Measurements from ENCODE around the gene RMND5B. TPM values are rescaled to one million over a fixed set of nuclear protein-coding genes. Genes with fewer than 3 reads are reported as not detected.
"Not testable (repeated sequence)": the region's sequence is repeated elsewhere in the genome, so short reads cannot be mapped to it uniquely, and the experiment has no call there.

The RMND5B gene
- total RNA-seq, 1 donor from 2014 or later = 43.7 TPM

DNA sequence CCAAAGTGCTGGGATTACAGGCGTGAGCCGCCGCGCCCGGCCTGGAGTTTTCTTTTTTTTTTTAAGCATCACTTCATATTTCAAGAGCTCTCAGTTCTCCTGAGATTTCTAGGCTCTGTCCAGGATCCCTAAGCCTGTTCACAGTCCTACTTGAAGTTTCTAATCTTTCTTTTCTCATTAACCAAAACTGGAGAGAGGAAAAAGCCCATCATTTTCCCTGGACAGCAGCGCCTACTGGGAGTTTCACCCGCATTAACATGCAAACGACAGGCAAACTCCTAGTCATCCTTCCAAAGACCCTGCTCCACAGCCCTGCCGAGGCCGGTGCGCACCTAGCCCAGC is 609 bp upstream of the RMND5B start:
- not testable (repeated sequence) for DNase-seq (ENCODE audit: low spot score)

DNA sequence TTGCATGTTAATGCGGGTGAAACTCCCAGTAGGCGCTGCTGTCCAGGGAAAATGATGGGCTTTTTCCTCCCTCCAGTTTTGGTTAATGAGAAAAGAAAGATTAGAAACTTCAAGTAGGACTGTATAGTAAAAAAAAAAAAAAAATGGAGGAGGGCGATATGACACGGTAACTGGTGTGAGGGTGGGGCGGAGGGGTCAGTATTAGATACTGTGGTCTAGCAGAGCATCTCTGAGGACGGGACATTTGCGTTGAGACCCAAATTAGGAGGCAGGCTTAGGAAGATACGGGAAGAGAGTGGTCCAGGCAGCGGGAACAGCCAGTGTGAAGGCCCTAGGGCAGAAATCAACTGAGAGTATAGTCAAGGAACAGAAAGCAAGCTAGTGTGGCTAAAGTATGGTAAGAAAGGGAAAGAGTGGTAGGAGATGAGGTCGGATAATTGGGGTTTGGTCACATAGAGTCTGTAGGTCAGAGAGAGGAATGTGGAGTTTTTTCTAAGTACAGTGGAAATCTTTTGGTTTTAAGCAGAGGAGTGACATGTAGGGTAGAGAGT is 707 bp downstream of the RMND5B start:
- DNase-seq (ENCODE audit: low spot score) = no peak

DNA sequence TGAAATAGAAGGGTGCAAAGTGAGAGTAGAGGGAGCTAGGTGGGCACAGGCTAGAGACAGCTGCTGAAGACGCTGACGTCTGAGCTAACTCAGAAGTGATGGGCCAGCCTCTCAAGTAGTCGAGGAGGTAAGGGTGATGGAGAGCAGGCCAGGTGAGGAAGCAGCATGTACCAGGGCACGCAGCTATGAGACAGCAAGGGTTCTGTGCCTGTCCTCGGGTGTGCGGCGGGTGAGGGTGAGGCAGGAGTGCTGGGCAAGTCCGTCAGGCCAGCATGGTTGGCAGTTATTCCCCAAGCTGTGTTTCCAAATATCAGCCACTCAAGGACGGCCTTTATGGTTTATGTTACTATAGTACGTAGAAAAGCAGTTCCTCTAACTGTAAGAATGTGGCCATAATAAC is 6.2 kb downstream of the RMND5B start:
- DNase-seq (ENCODE audit: low spot score) = no peak

DNA sequence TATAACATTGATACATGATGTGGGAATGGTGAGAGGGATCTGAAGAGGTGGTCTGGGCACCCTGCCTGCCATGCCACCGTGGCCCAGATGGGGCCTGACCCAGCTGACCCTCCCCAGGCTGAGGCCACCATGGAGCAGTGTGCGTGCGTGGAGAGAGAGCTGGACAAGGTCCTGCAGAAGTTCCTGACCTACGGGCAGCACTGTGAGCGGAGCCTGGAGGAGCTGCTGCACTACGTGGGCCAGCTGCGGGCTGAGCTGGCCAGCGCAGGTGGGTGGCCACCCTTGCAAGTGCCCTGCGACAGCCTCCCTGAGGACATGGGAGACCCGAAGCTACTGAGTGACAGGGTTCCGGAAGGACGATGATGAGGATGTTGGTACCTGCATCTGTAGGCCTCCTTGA is 7.2 kb downstream of the RMND5B start:
- DNase-seq (ENCODE audit: low spot score) = no peak

DNA sequence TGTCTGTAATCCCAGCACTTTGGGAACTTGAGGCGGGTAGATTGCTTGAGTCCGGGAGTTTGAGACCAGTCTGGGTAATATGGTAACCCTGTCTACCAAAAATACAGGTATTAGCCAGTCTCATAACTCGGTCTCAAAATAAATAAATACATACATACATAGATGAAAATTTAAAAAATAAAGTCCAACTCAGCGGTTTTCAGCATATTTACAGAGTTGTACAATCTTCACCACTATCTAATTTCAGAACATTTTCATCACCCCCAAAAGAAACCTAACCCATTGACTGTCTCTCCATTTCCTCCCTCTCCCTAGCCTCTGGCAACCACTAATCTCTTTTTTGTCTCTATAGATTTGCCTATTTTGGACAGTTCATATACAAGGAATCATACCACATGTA is 10.7 kb downstream of the RMND5B start:
- DNase-seq (ENCODE audit: low spot score) = no peak

DNA sequence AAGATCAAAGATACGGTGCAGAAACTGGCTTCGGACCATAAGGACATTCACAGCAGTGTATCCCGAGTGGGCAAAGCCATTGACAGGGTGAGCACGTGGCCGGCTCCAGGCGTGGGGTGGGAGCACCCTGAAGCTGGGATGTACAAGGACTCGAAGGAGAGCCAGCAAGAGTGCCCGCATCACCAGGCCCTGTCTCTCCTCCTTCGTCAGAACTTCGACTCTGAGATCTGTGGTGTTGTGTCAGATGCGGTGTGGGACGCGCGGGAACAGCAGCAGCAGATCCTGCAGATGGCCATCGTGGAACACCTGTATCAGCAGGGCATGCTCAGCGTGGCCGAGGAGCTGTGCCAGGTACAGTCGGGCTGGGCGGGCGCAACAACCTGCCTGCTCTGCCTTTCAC is 11.8 kb downstream of the RMND5B start:
- no peak for DNase-seq (ENCODE audit: low spot score)

DNA sequence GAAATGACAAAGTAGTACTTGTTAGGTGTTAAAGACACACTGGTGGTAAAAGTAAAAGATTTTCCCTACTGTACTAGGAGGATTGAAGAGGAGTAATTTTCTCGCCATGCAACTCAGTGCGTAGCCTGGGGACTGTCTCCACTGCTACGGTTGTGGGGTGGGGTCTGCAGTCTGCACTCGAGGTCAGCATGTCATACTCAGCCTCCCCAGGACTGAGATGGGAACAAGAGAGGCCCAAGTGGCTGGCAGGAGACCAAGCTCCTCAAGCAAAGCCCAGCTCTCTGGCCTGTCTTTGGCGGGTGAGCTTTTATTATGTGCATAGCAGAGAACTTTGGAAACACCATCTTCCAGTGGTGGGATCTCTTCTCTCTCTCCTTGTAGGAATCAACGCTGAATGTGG is 12.4 kb downstream of the RMND5B start:
- DNase-seq (ENCODE audit: low spot score) = no peak

DNA sequence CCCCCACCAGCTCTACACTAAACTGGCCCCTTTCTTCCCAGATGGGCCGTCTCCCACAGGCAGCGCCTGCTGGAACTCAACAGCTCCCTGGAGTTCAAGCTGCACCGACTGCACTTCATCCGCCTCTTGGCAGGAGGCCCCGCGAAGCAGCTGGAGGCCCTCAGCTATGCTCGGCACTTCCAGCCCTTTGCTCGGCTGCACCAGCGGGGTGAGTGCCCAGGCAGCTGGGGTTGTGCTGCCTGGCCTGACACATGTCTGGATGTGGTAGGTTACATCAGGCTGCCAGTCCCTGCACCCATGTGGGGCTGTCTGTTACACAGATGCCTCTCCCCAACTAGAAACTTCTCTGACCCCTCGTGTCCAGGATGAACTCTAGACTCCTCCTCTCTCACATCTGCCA is 13.1 kb downstream of the RMND5B start:
- no peak for DNase-seq (ENCODE audit: low spot score)

DNA sequence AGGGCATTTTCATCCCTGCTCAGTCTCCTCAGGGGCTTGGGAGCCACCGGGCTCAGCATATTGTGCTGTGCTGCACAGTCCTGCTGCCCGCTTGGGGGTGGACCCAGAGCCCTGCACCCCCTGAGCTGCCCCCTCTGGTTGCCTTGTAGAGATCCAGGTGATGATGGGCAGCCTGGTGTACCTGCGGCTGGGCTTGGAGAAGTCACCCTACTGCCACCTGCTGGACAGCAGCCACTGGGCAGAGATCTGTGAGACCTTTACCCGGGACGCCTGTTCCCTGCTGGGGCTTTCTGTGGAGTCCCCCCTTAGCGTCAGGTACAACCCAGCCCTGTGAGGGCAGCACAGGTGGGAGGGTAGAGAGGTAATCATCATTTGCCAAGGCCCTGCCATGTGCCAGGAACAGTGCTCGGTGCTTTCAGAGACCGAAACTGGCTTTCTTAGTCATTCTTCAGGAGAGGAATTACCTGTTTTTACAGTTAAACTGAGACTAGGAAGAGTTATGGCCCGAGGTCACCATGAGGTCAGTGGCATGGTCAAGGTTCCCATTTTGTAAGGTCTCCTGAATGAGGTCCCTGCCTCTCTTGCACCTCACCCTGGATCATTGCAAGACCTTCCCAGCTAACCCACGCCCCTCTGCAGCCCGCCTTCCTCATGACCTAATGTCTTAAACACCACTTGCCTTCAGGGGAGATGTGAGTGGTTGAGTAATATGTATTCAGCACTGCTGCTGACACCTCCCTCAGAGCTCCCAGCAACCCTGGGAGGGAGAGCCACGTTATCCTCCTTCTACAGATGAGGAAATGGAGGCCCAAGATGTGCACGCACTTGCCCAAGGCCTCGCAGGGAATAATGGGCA is 15.4 kb downstream of the RMND5B start:
- DNase-seq (ENCODE audit: low spot score) = peak; percentile 73

DNA sequence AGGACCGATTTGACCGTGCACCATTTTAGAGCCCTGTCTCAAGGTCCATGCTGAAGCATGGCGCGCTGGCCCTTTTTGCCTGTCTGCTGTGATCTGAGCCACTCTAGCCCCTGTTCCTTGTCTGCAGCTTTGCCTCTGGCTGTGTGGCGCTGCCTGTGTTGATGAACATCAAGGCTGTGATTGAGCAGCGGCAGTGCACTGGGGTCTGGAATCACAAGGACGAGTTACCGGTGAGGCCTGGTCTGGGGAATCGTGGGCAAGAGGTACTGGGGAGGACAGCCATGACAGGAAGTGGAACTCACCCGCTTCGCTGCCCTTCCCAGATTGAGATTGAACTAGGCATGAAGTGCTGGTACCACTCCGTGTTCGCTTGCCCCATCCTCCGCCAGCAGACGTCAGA is 16.6 kb downstream of the RMND5B start:
- no peak for DNase-seq (ENCODE audit: low spot score)

DNA sequence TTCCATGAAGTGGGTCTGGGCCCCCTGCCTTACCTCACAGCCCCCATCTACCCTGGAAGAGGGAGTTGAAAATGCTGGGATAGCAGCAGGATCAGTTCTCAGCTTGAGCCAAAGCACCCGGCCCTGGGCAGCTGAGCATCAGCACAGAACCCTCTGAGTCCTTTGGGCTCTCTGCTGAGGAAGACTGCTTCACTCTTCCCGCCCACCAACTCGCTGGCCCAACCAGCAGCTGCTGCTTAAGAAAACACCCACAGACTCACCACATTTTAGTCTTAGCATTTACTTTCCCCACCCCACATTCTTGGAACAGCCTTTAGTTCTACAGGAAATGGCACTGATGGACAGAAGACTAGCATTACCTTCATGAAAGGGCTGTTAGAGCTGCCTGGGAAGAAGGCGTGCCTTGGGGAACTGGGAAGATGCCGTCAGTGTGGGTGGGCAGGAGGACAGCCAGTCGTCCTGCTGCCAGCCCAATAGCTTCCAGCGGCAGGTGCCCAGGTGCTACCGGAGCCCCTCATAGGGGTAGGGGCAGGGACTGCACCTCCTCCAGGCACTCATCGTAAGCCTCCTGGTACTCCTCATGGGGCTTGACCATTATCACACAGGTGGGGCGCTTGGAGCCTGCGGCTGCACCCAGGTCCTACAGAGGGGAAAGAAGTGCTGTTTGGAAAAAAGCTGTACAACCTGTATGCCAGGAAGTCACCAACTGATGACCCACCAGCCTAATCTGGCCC is 18.6 kb downstream of the RMND5B start:
- no peak for DNase-seq (ENCODE audit: low spot score)

DNA sequence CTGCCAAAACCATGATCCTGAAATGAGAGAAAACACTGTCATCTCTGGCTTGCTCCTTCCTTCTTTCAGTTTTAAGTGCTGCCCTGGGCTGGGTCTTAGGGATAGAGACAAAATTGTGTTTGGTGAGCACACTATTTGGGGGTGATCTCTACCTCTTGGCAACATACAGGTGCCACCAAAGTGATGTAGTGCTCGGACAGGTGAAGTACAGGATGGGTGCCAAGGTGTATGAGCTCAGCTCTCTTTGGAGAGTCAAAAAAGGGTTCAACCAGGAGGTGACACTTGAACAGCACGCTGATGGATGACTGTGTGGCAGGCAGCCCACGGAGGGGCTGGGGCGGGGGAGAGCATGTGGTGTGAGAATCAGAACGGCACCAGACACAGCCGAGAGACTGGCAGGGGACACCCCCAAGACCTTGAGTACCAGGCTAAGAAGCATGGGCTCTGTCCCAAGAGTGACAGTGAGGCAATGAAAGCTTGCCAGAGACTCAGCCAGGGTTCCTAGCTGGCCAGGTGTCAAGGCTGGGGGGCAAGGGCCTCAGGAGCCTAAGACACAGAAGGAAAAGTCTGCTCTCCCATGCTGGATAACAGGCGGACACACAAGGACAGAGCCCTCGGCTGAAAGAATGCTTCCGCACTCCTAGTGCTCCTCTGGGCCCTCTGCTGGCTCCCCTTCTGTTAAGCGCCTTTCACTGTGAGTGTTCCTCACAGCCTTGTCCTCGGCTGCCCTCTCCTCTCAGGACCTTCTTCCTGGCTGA is 20.3 kb downstream of the RMND5B start:
- DNase-seq (ENCODE audit: low spot score) = no peak

DNA sequence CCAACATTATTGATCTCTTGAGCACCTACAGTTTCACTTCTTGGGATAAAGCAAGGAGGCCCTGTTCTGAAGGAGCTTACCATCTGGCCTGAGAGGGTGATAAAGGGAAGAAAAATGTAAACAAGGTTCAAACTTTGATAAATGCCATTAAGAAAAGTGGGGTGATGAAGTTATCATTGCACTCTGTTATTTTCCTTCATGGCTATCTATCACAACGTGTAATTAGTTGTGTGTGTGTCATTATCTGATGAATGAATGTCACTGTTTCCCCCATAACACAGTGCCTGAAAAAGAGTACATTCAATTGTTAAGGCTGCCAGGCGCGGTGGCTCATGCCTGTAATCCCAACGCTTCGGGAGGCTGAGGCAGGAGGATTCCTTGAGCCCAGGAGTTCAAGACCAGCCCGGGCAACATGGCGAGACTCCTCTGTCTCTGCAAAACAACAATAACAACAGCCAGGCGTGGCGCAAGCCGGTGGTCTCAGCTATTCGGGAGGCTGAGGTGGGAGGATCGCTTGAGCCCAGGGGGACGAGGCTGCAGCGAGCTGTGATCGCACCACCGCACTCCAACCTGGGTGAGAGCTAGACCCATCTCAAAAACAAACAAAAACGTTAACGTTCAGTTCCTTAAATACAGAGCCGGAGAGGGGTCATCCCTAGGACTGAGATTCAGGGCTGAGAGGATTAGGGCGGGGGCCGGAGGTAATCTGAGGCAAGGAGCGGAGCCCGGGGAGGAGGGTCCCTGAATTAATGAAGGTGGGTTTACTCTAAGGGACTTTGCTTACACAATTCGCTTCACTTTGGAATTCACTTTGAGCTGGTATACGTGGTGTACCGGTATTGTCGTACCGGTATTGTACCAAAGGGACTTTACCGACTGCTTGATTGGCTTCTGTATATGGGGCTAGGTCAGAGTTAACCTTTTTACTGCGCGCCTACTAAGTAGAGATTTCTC is 22.0 kb downstream of the RMND5B start:
- no peak for DNase-seq (ENCODE audit: low spot score)

DNA sequence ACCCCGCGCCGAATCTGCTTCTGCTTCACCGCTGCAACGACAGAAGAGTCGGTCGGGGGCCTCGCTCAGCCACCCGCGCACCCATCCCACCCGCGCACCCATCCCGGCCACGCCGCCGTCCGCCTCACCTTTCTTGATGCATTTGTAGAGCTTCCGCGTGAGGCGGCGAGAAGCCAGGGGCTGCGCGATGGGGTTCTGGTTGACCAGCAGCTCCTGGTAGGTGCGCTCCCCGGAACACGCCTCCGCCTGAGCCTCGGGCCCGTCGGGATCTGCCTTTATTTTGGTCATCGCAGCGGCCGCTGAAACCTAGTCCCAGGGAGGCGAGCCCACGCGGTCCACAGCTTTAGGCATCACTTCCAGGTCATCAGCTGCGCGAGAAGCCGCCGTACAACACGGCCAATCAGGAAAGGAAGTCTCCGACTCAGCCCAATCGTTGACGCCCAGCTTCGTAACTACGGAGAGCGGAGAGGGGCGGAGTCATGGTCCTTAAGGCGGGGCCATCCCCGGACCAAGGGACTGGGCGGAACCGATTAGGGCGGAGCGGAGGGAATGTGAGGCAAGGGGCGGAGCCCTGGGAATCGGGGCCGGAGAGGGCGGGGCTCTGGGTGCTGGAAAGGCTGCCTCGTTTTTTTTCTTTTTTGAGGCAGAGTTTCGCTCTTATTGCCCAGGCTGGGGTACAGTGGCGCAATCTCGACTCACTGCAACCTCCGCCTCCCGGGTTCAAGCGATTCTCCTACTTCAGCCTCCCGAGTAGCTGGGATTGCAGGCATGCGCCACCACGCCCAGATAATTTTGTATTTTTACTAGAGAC is 22.9 kb downstream of the RMND5B start, which contains the start of gene NHP2:
NHP2 (minus strand) TSS at position 356 of the 811 bp plus-strand sequence; CDS start at position 288, 68 bp downstream.
- DNase-seq (ENCODE audit: low spot score) = peak; percentile 99

DNA sequence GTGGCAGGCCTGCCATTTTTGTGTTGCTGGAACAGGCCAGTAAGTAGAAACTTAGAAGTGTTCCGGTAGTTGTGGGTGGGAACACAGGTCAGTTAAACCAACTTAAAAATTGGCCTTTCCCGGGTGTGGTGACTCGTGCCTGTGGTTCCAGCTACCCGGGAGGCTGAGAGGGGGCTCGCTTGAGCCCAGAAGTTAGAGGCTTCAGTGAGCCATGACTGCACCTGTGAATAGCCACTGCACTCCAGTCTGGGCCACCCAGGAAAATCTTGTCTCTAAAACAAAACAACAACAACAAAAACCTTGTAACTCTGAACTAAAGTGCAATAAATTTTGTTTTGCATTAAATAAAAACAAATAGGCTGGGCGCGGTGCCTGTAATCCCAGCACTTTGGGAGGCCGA is 24.3 kb downstream of the RMND5B start:
- no peak for DNase-seq (ENCODE audit: low spot score)

DNA sequence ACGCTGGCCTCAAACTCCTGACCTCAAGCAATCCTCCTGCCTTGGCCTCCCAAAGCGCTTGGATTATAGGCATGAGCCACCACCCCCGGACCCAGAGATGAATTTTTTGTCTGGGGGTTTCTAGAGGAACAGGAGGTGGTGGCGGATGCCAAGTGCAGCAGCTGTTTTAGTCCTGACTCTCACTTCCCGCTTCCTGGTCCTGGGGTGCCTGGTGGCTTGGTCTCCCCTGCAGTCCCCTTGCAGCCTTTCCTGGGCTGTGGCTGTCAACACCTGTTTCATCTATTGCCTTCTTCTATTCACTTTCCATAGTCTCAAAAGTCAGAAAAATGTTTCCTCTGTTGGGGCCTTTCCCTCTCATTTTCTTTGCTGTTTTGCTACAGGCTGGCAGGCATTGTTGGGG is 29.4 kb downstream of the RMND5B start:
- no peak for DNase-seq (ENCODE audit: low spot score)

DNA sequence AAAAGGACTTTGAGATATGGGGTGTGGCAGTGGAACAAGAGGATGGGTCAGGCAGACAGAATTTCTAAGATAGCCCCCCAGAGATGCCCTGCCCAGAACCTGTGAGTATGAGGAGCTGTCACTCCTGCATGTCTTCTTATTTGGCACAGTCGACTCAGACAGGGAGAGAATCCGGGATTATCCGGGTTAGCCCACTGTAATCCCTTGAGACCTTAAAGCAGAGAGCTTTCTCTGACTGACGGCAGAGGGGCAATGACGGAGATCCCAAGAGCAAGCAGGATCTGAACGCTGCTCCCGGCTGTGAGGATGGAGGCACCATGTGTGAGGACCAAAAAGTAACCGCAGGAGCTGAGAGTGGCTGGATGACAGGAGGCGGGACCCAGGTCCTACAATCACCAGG is 31.7 kb downstream of the RMND5B start:
- DNase-seq (ENCODE audit: low spot score) = no peak

DNA sequence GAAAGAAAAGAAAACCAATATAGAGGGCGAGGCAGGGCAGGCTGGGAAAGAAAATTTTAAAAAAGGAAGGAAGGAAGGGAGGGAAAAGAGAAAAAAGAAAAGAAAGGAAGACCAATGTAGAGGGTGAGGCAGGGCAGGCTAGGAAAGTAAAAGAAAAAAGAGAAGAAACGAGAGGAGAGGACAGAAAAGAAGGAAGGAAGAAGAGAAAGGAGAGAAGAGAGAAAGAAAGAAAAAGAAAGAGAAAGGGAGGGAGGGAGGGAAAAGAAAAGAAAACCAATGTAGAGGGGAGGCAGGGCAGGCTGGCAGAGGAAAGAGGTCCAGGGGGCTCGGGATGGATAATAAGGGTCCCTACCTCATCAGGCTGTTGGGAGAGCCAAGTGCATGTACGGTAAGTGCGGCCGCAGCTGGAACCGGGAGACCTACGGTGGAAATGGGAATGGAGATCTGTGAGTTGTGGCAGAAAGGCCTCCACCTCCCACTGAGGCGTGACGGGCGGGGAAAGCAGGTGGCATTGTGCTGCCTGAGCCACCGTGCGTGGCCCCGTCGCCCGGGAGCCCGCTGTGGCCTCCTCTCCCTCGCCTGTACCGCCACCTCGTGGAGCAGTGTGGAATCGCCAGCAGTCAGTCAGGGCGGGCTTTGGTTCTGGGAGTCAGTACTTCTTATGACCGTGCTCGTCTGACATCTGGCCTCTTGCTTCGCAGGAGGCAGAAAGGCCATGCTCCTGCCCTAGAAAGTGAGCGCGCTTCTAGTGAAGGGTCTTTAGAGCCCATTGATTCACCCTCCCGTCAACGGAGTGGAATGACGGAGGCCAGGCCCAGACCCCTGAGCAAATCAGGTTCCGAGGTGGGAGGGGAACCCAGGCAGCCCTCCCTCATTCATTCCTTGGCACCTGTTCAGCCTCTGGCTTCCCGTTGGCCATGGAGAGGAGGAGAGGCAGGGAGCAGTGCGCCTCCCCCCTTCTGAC is 33.2 kb downstream of the RMND5B start:
- peak; percentile 91 for DNase-seq (ENCODE audit: low spot score)

DNA sequence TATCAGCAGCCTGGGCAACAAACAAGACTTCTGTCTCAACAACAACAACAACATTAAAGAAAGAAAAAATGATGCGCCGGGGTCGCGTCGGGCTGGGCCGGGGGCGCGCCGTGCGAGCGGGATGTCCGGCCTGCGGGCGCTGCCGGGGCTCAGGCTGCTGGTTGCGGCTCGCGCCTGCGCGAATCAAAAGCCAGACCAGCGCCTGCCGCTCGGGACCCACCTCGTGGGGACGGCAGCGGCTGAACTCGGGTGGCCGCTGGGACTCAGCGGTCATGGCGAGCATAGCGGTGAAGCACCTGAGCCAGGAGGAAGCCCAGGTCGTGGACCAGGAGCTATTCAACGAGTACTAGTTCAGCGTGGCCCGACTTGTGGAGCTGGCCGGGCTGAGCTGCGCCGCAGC is 34.8 kb downstream of the RMND5B start:
- no peak for DNase-seq (ENCODE audit: low spot score)
